HCT116 (cell line): ENCODE measurements around the gene FOXO6. TPM values are rescaled to one million over a fixed set of nuclear protein-coding genes. Genes with fewer than 3 reads are reported as not detected.

ENCODE experiments used
- ATAC-seq: fragments of 200-7000 bp; cut with Tn5 transposase; 2 replicates; pipeline ENCODE4 v1.9.1; 2020; ENCODE audit warnings: mild to moderate bottlenecking, moderate library complexity
- BruUV-seq: library from RNA; stranded (reverse); fragments of 400-500 nt; replicated peaks from 2 replicates; lab custom pipeline; 2021; lab: Mats Ljungman, UMichigan
- CTCF ChIA-PET: fragments of 300-600 bp; sonication (Branson Sonifier 250); formaldehyde crosslinking; loops from one replicate; lab custom pipeline; 2021; ENCODE audit warnings: antibody characterized with exemption; lab: Charles Lee
- POLR2A ChIA-PET: fragments of 300-600, 350-600 bp; sonication (Branson Sonifier 250); formaldehyde crosslinking; loops from one replicate; lab custom pipeline; 2021; ENCODE audit warnings: antibody characterized with exemption; lab: Charles Lee
- RAD21 ChIA-PET, 2 experiments: fragments of 300-600 bp; sonication (Branson Sonifier 250); formaldehyde crosslinking; loops; one replicate each; lab custom pipeline; 2023; ENCODE audit warnings: low total read pairs in 2 of 2; ENCODE audit not compliant: uncharacterized antibody in 2 of 2, unreplicated experiment in 2 of 2, low non-redundant PET in 1 of 2; lab: Charles Lee
- DNase-seq: peaks from one replicate; pipeline ENCODE4 v3.0.0-alpha.2; 2010; ENCODE audit warnings: low read depth, low spot score
- H2AFZ ChIP-seq: fragments of 200-600 bp; shearing (Covaris generic), sonication (generic); 2 replicates; pipeline ENCODE4 v1.6.1; 2017; ENCODE audit warnings: low read depth, mixed run types, mixed read lengths, antibody characterized with exemption, low read length; ENCODE audit not compliant: poor library complexity, severe bottlenecking
- H3K27ac ChIP-seq: 2 replicates; pipeline ENCODE4 v1.5.1; 2012; ENCODE audit warnings: low read depth, low read length
- H3K27me3 ChIP-seq: fragments of 200-600 bp; sonication (generic); 2 replicates; pipeline ENCODE4 v1.6.1; 2016; ENCODE audit warnings: mixed run types, low read length, mixed read lengths; ENCODE audit not compliant: insufficient read depth
- H3K36me3 ChIP-seq, 2 experiments: fragments of 200-500 bp in 1 of 2; fragments of 200-600 bp in 1 of 2; sonication (Bioruptor generic) in 1 of 2; sonication (generic) in 1 of 2; 2 replicates each; pipeline versions ENCODE4 v1.5.1 to v1.6.1; 2014 to 2016; ENCODE audit warnings: low read length in 2 of 2, inconsistent platforms in 1 of 2, mixed read lengths in 1 of 2, mixed run types in 1 of 2; ENCODE audit not compliant: insufficient read depth in 2 of 2, control insufficient read depth in 1 of 2
- H3K4me1 ChIP-seq, 2 experiments: fragments of 200-600 bp in 1 of 2; sonication (generic) in 1 of 2; 2 replicates each; pipeline versions ENCODE4 v1.5.1 to v1.6.1; 2012 to 2017; ENCODE audit warnings: low read length in 2 of 2, inconsistent platforms in 1 of 2, mild to moderate bottlenecking in 1 of 2, mixed read lengths in 1 of 2, mixed run types in 1 of 2, moderate library complexity in 1 of 2; ENCODE audit not compliant: insufficient read depth in 2 of 2, control insufficient read depth in 1 of 2
- H3K4me2 ChIP-seq: fragments of 200-600 bp; sonication (generic); 2 replicates; pipeline ENCODE4 v1.6.1; 2017; ENCODE audit warnings: mixed run types, low read length, mixed read lengths
- H3K4me3 ChIP-seq, 2 experiments: fragments of 200-600 bp in 1 of 2; sonication (generic) in 1 of 2; replicated peaks in 1 of 2; 2 replicates each; pipeline ENCODE4 v1.5.1; 2011 to 2016; ENCODE audit warnings: low read length in 2 of 2, control low read depth in 1 of 2, low read depth in 1 of 2, mild to moderate bottlenecking in 1 of 2, mixed read lengths in 1 of 2, mixed run types in 1 of 2
- H3K79me2 ChIP-seq: fragments of 200-600 bp; sonication (generic); 2 replicates; pipeline ENCODE4 v1.6.1; 2017; ENCODE audit warnings: mild to moderate bottlenecking, mixed run types, low read length, moderate library complexity, mixed read lengths; ENCODE audit not compliant: insufficient read depth
- H3K9ac ChIP-seq: fragments of 200-600 bp; sonication (generic); 2 replicates; pipeline ENCODE4 v1.6.1; 2016; ENCODE audit warnings: low read length, mixed read lengths
- H3K9me2 ChIP-seq: fragments of 200-600 bp; sonication (generic), shearing (Covaris generic); 2 replicates; pipeline ENCODE4 v1.6.1; 2017; ENCODE audit warnings: mixed run types, mild to moderate bottlenecking, moderate library complexity; ENCODE audit not compliant: insufficient read depth
- H3K9me3 ChIP-seq, 2 experiments: fragments of 200-500 bp in 1 of 2; fragments of 200-600 bp in 1 of 2; sonication (Bioruptor generic) in 1 of 2; sonication (generic) in 1 of 2; 2 replicates each; pipeline ENCODE4 v1.6.1; 2014 to 2017; ENCODE audit warnings: low read length in 2 of 2, mixed read lengths in 2 of 2, inconsistent platforms in 1 of 2, low read depth in 1 of 2, mild to moderate bottlenecking in 1 of 2, mixed run types in 1 of 2, moderate library complexity in 1 of 2; ENCODE audit not compliant: control insufficient read depth in 1 of 2, insufficient read depth in 1 of 2
- H4K20me1 ChIP-seq: fragments of 200-600 bp; sonication (generic), shearing (Covaris generic); 2 replicates; pipeline ENCODE4 v1.6.1; 2017; ENCODE audit warnings: mixed run types, mild to moderate bottlenecking, moderate library complexity; ENCODE audit not compliant: insufficient read depth
- ATF3 ChIP-seq: IDR thresholded peaks from 2 replicates; pipeline ENCODE4 v1.6.1; 2012
- CEBPB ChIP-seq: IDR thresholded peaks from 2 replicates; pipeline ENCODE4 v1.6.1; 2012; ENCODE audit warnings: low read depth
- CTCF ChIP-seq, 3 experiments: fragments of 200-600 bp in 1 of 3; sonication (generic) in 1 of 3; IDR thresholded peaks in 2 of 3; conservative IDR thresholded peaks in 1 of 3; 2 replicates each; pipeline ENCODE4 v1.5.1; 2012 to 2017; ENCODE audit warnings: low read depth in 2 of 3, low read length in 2 of 3, antibody characterized with exemption in 1 of 3, borderline replicate concordance in 1 of 3, control low read depth in 1 of 3, mild to moderate bottlenecking in 1 of 3, mixed read lengths in 1 of 3, mixed run types in 1 of 3, moderate library complexity in 1 of 3; ENCODE audit not compliant: insufficient read depth in 1 of 3
- ELF1 ChIP-seq: IDR thresholded peaks from 2 replicates; pipeline ENCODE4 v1.6.1; 2012; ENCODE audit warnings: low read depth, borderline replicate concordance
- EZH2 ChIP-seq: fragments of 200-600 bp; sonication (generic); IDR thresholded peaks from 2 replicates; pipeline ENCODE4 v1.6.1; 2017; ENCODE audit warnings: antibody characterized with exemption, mixed run types
- EZH2phosphoT487 ChIP-seq: fragments of 200-600 bp; IDR thresholded peaks from 2 replicates; pipeline ENCODE4 v1.6.1; 2018; ENCODE audit warnings: antibody characterized with exemption, borderline replicate concordance
- FOSL1 ChIP-seq: IDR thresholded peaks from 2 replicates; pipeline ENCODE4 v1.6.1; 2012; ENCODE audit warnings: low read depth
- JUND ChIP-seq: IDR thresholded peaks from 2 replicates; pipeline ENCODE4 v1.6.1; 2012
- MAX ChIP-seq: IDR thresholded peaks from 2 replicates; pipeline ENCODE4 v1.6.1; 2012
- POLR2A ChIP-seq: IDR thresholded peaks from 2 replicates; pipeline ENCODE4 v1.7.0; 2011; ENCODE audit warnings: borderline replicate concordance; ENCODE audit not compliant: insufficient read depth, insufficient read length; ENCODE audit errors: extremely low read depth
- POLR2AphosphoS5 ChIP-seq: IDR thresholded peaks from 2 replicates; pipeline ENCODE4 v1.6.1; 2011; ENCODE audit warnings: mild to moderate bottlenecking, low read depth, low read length, moderate library complexity
- RAD21 ChIP-seq: IDR thresholded peaks from 2 replicates; pipeline ENCODE4 v1.6.1; 2012; ENCODE audit warnings: low read depth, mild to moderate bottlenecking
- REST ChIP-seq: IDR thresholded peaks from 2 replicates; pipeline ENCODE4 v1.6.1; 2012; ENCODE audit warnings: low read depth
- SIN3A ChIP-seq: IDR thresholded peaks from 2 replicates; pipeline ENCODE4 v1.6.1; 2012; ENCODE audit warnings: low read depth
- SP1 ChIP-seq: IDR thresholded peaks from 2 replicates; pipeline ENCODE4 v1.6.1; 2012; ENCODE audit warnings: low read depth
- SRF ChIP-seq: IDR thresholded peaks from 2 replicates; pipeline ENCODE4 v1.6.1; 2012; ENCODE audit warnings: low read depth
- YY1 ChIP-seq: IDR thresholded peaks from 2 replicates; pipeline ENCODE4 v1.6.1; 2011; ENCODE audit warnings: low read length, low read depth, moderate library complexity, mild to moderate bottlenecking; ENCODE audit not compliant: insufficient replicate concordance; ENCODE audit errors: extremely low read depth
- ZBTB33 ChIP-seq: IDR thresholded peaks from 2 replicates; pipeline ENCODE4 v1.6.1; 2011; ENCODE audit warnings: mild to moderate bottlenecking, low read length, moderate library complexity; ENCODE audit not compliant: insufficient replicate concordance; ENCODE audit errors: extremely low read depth
- ZFX ChIP-seq: fragments of 450-650 bp; IDR thresholded peaks from 2 replicates; pipeline ENCODE4 v1.6.1; 2017
- ZNF274 ChIP-seq: fragments of 200-500 bp; sonication (Bioruptor generic); IDR thresholded peaks from 2 replicates; pipeline ENCODE4 v1.6.1; 2014; ENCODE audit warnings: mild to moderate bottlenecking, low read depth, low read length, inconsistent platforms
- intact Hi-C: fragments of 100-400 bp; cut with micrococcal nuclease; formaldehyde crosslinking; loops from 2 replicates; pipeline ENCODE4 v1.10.0; 2022
- total RNA-seq: library from RNA; stranded (reverse); gene quantifications from one replicate; pipeline ENCODE4 v1.2.1, GENCODE V29; 2021; ENCODE audit not compliant: unreplicated experiment

The FOXO6 gene
- total RNA-seq, 1 experiment from 2014 or later, result 7.0 TPM

GRCh38 chr1:41414716-41415306, 53.6 kb downstream of the FOXO6 start:
- no peak for DNase-seq
- no peak for ATAC-seq
- no peaks in the 10 kb centered on the region for H4K20me1 ChIP-seq
- no TSS peak for BruUV-seq
- H3K9me3 ChIP-seq, result no peaks in the 10 kb centered on the region; a peak in 1 of 4 replicates
- no peaks in the 10 kb centered on the region for H3K27me3 ChIP-seq
- no peaks in the 10 kb centered on the region for H3K9me2 ChIP-seq
- POLR2A ChIA-PET, result no interaction called here
- peaks cover 18 to 39% of the 10 kb centered on the region in 2 experiments; a peak in 3 of 4 replicates for H3K4me1 ChIP-seq
- H3K36me3 ChIP-seq, result no peaks in the 10 kb centered on the region
- no peak overlapping the region for H3K4me2 ChIP-seq
- H3K9ac ChIP-seq, result no peak overlapping the region
- intact Hi-C loops, result no loop called here
- H3K27ac ChIP-seq, result no peak overlapping the region
- no peak overlapping the region for H3K4me3 ChIP-seq
- TF ChIP-seq CTCF (IDR thresholded peaks at IDR 0.05 in 2 of 3, conservative IDR thresholded peaks at IDR 0.05 in 1 of 3; ENCODE audit: borderline replicate concordance in 1 of 3, insufficient read depth in 1 of 3, low read depth in 2 of 3, low read length in 2 of 3), result no peak
- no peak for TF ChIP-seq REST
- no peak for TF ChIP-seq POLR2AphosphoS5
- TF ChIP-seq EZH2, result no peak
- no peak for TF ChIP-seq ZNF274
- no peak for TF ChIP-seq ZFX
- no peak for TF ChIP-seq JUND
- no peak for TF ChIP-seq ATF3
- TF ChIP-seq POLR2A, result no peak
- no peak for TF ChIP-seq EZH2phosphoT487
- TF ChIP-seq RAD21, result no peak
- no peak for TF ChIP-seq SIN3A
- no peak for TF ChIP-seq SRF
- TF ChIP-seq FOSL1, result no peak
- no peak for TF ChIP-seq YY1
- TF ChIP-seq SP1, result no peak
- no peak for TF ChIP-seq ZBTB33
- no peak for TF ChIP-seq CEBPB
- no peak for TF ChIP-seq ELF1
- TF ChIP-seq MAX, result no peak
- TF ChIP-seq, all 23 proteins: peak for 0
- Histone ChIP-seq H3K79me2 (no peaks in the 10 kb centered on the region), H2AFZ (no peak overlapping the region)
- ChIA-PET CTCF (interaction anchor here (0.8 to 2.7 kb wide), 3 partner anchors 9 to 92 kb away, joined by 3 to 12 read pairs (median 8); partner anchors contain the start of gene FOXO6), RAD21 (interaction anchor here in 1 of 2 experiments (0.9 kb wide), 1 partner anchor 92 kb away, joined by 3 read pairs; no protein-coding TSS in a partner anchor)
